Mucosa of descending colon (tissue), 3 donors: ENCODE data around the gene FAM168A. TPM values are rescaled to one million over a fixed set of nuclear protein-coding genes. Genes with fewer than 3 reads are reported as not detected.

Experiments used
- ATAC-seq: fragments of 200-7000 bp; cut with Tn5 transposase; one replicate; pipeline ENCODE4 v1.9.1; 2020; ENCODE audit warnings: mild to moderate bottlenecking, moderate library complexity
- DNase-seq, 3 donors: peaks; one replicate each; pipeline ENCODE4 v3.0.0-alpha.2; 2020
- H3K36me3 ChIP-seq: fragments of 200-600 bp; one replicate; pipeline ENCODE4 v1.8.0; 2021; ENCODE audit warnings: low read depth, mild to moderate bottlenecking
- H3K4me1 ChIP-seq: fragments of 200-600 bp; one replicate; pipeline ENCODE4 v1.8.0; 2021; ENCODE audit warnings: low read depth, mild to moderate bottlenecking
- H3K4me3 ChIP-seq: fragments of 200-600 bp; one replicate; pipeline ENCODE4 v1.8.0; 2021; ENCODE audit warnings: mild to moderate bottlenecking
- H3K9me3 ChIP-seq: fragments of 200-600 bp; one replicate; pipeline ENCODE4 v1.8.0; 2021; ENCODE audit warnings: mild to moderate bottlenecking
- CTCF ChIP-seq: fragments of 200-600 bp; IDR thresholded peaks from one replicate; pipeline ENCODE4 v1.8.0; 2022; ENCODE audit warnings: antibody characterized with exemption, mild to moderate bottlenecking
- intact Hi-C, 2 donors: fragments of 100-400 bp; cut with DNase I in 1 of 2; cut with micrococcal nuclease in 1 of 2; formaldehyde crosslinking; loops; one replicate each; pipeline versions ENCODE4 v1.11.0 to v1.11.1; 2022; cut with DNase I, micrococcal nuclease
- long read RNA-seq, 2 donors: library from polyadenylated mRNA; unstranded; transcript quantifications; one replicate each; pipeline ENCODE4 v2.0.0, GENCODE V29; 2019 to 2021
- total RNA-seq, 3 donors: library from RNA; stranded (reverse); fragmentation: NEBNext Ultra II Directional in 2 of 3; extraction: Animal tissue kit (Norgen Biotek cat#: 25700) in 2 of 3; gene quantifications; one replicate each; pipeline versions ENCODE4 v1.2.1 to v1.2.4, GENCODE V29; 2021 to 2023
- donor health status: DM: no; HTN: no; CAD: no; lungs with moderate emphysema.
- donor health status: DM: no; HTN: no; CAD: no.
- donor health status: DM: no; HTN: yes; CAD: no.

FAM168A gene, protein sequence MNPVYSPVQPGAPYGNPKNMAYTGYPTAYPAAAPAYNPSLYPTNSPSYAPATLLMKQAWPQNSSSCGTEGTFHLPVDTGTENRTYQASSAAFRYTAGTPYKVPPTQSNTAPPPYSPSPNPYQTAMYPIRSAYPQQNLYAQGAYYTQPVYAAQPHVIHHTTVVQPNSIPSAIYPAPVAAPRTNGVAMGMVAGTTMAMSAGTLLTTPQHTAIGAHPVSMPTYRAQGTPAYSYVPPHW
- 10 to 100 TPM; 16.6 to 46.4 (median 19.9) TPM for total RNA-seq
- long read RNA-seq, donor 1, partial matches to known transcripts, result 2 of 15 reads
- long read RNA-seq, donor 1, other reads (novel, unspliced or antisense), result 12 of 15 reads
- long read RNA-seq, donor 2, result 0 reads

- intact Hi-C loops, result no loop called here
- Histone ChIP-seq H3K4me1 (peaks cover 8% of the 10 kb centered on the region), H3K9me3 (no peaks in the 10 kb centered on the region), H3K4me3 (peak within 1 kb of the TSS; percentile 65), H3K36me3 (no peaks in the 10 kb centered on the region)
- no peak for TF ChIP-seq CTCF
- ATAC-seq (peak; percentile 98), DNase-seq (peak; percentile 94 to 98 (median 96))
These were observed at the start of gene FAM168A for GRCh38 chr11:73597956-73598718. Gene FAM168A, minus strand, starts transcription at chr11:73598112. Its CDS starts 129,638 bp downstream, at chr11:73468474.

DNA sequence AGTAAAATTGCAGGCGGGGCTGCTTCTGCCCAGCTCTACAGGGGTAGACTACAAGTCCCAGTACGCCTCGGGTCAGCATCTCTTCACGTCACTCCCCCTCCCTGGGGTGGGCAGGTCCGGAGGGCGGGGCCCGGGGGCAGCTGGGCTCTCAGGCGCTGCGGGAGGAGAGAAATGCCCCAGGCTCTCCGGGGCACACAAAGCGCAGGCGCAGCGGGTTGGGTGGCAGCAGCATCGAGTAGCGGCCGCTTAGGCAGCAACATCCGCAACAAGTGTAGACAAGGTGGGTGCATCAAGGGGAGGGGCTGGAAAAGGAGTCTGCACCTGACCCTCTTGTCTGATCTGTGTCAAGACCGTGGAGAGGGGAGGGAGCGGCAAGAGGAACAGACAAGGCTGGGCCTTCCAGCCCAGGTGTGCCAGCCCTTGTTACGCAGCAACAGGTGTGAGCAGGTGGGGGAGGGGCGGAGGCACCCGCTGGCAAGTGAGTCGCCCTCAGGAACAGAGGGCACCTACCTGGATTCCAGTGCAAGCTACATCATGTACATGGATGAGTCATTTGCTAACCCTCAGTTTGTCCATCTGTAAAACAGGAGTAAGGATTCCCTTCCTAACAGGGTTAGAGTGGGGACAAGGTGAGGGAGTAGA lies 49.7 kb upstream of the FAM168A start:
- ATAC-seq (peak; percentile 97), DNase-seq (peak; percentile 93 to 95 (median 94))
- H3K4me3 ChIP-seq, result no peak overlapping the region
- H3K36me3 ChIP-seq, result no peaks in the 10 kb centered on the region
- intact Hi-C loops, result no loop called here
- H3K9me3 ChIP-seq, result no peaks in the 10 kb centered on the region
- no peaks in the 10 kb centered on the region for H3K4me1 ChIP-seq
- TF ChIP-seq CTCF, result no peak

DNA sequence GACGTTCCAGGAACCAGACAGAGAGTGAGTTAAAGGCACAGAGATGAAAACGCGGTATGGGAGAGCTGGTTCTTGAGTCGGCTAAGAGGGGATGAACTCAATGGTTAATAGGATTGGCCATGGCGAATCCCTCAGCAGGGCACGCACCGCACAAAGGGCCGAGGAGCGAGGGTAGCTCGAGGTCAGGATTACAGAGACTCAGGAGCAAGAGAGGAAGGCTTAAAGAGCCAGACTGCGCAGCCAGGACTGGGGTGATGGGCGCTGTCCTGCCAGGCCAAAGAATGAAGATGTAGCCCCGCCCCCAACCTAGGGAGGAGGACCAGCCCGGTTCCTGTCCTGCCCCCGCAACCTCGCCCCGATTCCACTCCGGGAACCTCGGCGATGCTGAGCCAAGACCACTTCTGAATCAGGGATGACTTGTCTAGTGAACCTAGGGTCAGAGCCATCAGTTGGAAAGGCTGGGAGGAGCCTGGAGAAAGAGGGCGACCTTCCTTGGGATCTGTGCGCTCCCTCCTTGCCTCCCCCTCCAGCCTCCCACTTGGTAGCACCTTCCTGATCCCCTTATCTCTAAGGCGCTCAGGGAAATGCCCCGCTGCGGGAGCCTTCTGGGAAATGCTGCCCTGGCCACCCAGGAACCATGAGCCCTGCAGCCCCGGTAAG lies 48.2 kb upstream of the FAM168A start, which contains the start of gene PLEKHB1:
Gene PLEKHB1 (plus strand): TSS at position 610 of the 660 bp plus-strand sequence. CDS start 28 bp downstream, at position 638.
- H3K9me3 ChIP-seq, result no peaks in the 10 kb centered on the region
- no peak for TF ChIP-seq CTCF
- intact Hi-C loops, result no loop called here
- ATAC-seq (no peak), DNase-seq (no peak)
- no peaks in the 10 kb centered on the region for H3K4me1 ChIP-seq
- H3K36me3 ChIP-seq, result no peaks in the 10 kb centered on the region
- no peak within 1 kb of the TSS for H3K4me3 ChIP-seq

DNA sequence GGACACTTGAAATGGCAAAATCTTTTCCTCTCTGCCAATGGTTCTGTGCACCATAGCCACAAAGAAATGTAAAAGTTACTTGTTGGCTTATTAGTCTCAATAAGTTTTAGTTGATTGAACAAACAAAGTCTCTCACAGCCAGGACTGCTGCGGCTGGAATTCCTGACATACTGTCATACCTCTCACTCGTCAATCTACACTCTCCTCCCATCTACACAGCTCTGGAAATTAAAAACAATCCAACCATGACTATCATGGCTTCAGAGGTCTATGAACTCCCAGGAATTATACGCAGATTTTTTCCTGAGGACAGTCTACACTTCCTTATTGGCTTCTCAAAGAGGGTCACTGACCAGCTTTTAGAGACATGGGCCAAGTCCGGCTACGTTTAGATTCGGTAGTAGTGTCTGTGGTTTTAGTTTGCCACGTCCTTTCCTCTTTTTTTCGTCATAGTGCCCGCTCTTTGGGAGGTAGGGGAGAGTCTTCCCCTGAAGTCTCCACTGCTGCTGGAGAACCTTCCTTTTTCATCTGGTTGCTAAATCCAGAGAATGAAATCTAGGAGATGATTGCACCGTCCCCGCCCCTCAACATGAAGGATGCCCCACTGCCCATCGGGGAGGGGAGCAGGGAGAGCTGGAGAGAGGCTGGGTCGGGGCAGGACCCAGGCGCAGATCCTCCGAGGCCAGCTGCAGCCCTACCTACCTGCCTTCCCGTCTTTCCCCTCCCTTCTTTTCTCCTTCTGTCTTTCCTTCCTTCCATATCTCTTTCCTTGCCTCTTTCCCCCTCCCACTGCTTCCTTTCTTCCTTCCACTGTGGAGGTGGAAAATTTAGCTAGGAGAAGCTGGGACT lies 47.4 kb upstream of the FAM168A start:
- Histone ChIP-seq H3K9me3 (no peaks in the 10 kb centered on the region), H3K36me3 (no peaks in the 10 kb centered on the region), H3K4me3 (no peak overlapping the region), H3K4me1 (no peaks in the 10 kb centered on the region)
- no peak for TF ChIP-seq CTCF
- DNase-seq (no peak), ATAC-seq (no peak)
- intact Hi-C loops, result no loop called here
